Neutrophil (primary cell): ENCODE data around the gene SULT1C2.

Experiments used
- H3K27ac ChIP-seq: fragments of 200-600 bp; sonication (generic); 2 replicates; pipeline ENCODE4 v1.5.1; 2016; ENCODE audit warnings: mild to moderate bottlenecking, moderate library complexity
- H3K27me3 ChIP-seq: fragments of 200-600 bp; sonication (generic); 2 replicates; pipeline ENCODE4 v1.6.0; 2016; ENCODE audit warnings: mild to moderate bottlenecking
- H3K36me3 ChIP-seq: fragments of 200-600 bp; sonication (generic); 2 replicates; pipeline ENCODE4 v1.5.1; 2017
- H3K4me1 ChIP-seq, 2 experiments: fragments of 200-600 bp in 1 of 2; sonication (generic) in 1 of 2; 1 replicate in 1 of 2; 2 replicates in 1 of 2; pipeline versions ENCODE4 v1.5.1 to v1.6.1; 2013 to 2016; ENCODE audit warnings: low read depth in 1 of 2, low read length in 1 of 2, mild to moderate bottlenecking in 1 of 2, moderate library complexity in 1 of 2; ENCODE audit not compliant: control insufficient read depth in 1 of 2, insufficient read depth in 1 of 2
- H3K4me3 ChIP-seq, 2 experiments: fragments of 200-600 bp in 1 of 2; sonication (generic) in 1 of 2; 1 replicate in 1 of 2; 2 replicates in 1 of 2; pipeline ENCODE4 v1.5.1; 2013 to 2016; ENCODE audit warnings: low read depth in 1 of 2, low read length in 1 of 2, mild to moderate bottlenecking in 1 of 2, moderate library complexity in 1 of 2
- H3K9me3 ChIP-seq: fragments of 200-600 bp; sonication (generic); 2 replicates; pipeline ENCODE4 v1.5.1; 2016
- TF ChIP-seq, protein P1 (sequence below): fragments of 200-600 bp; sonication (generic); IDR thresholded peaks from 2 replicates; pipeline ENCODE4 v1.5.1; 2016; ENCODE audit warnings: antibody characterized with exemption

Gene SULT1C2

DNA sequence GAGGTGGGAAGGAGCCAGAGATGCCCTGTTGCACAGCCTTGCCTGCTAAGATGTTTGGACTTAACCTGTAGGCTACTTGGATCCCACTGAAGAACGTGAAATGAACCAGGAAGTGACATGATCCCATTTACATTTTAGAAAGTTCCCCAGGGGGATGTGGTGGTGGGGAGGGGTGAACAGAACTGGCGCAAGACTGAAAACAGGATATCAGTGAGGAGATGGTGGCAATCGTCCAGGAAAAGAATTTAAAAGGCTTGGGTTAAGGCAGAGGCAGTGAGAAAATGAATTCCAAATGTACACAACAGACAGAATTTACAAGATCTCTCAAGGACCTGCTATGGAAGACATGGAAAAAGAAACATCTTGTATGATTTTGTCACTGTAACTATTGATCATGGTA lies 42.3 kb downstream of the SULT1C2 start:
- H3K9me3 ChIP-seq, result no peaks in the 10 kb centered on the region
- TF ChIP-seq, protein P1, sequence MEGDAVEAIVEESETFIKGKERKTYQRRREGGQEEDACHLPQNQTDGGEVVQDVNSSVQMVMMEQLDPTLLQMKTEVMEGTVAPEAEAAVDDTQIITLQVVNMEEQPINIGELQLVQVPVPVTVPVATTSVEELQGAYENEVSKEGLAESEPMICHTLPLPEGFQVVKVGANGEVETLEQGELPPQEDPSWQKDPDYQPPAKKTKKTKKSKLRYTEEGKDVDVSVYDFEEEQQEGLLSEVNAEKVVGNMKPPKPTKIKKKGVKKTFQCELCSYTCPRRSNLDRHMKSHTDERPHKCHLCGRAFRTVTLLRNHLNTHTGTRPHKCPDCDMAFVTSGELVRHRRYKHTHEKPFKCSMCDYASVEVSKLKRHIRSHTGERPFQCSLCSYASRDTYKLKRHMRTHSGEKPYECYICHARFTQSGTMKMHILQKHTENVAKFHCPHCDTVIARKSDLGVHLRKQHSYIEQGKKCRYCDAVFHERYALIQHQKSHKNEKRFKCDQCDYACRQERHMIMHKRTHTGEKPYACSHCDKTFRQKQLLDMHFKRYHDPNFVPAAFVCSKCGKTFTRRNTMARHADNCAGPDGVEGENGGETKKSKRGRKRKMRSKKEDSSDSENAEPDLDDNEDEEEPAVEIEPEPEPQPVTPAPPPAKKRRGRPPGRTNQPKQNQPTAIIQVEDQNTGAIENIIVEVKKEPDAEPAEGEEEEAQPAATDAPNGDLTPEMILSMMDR, result no peak
- H3K27ac ChIP-seq, result no peak overlapping the region
- H3K36me3 ChIP-seq, result no peaks in the 10 kb centered on the region
- H3K4me1 ChIP-seq, result no peaks in the 10 kb centered on the region
- no peaks in the 10 kb centered on the region for H3K27me3 ChIP-seq
- no peak overlapping the region for H3K4me3 ChIP-seq

DNA sequence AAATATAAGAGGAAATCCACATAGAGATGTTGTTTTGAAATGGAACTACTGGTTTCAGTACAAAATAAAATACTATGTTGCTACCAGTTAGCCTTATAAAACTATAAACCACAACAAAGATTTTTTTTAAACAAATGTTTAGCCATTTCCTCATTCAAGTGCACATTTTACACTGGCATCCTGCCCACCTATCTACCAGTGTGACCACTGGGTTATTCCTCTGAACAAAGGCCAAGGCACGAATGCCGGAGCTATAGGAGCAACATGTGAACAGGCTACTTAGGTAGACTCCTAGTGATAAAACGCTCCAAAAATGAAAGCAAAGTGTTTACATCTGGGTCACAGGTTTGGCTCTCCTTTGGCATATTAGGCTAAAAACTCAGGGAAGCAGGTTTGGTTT lies 57.3 kb downstream of the SULT1C2 start:
- TF ChIP-seq, protein P1, result no peak
- H3K27ac ChIP-seq, result no peak overlapping the region

DNA sequence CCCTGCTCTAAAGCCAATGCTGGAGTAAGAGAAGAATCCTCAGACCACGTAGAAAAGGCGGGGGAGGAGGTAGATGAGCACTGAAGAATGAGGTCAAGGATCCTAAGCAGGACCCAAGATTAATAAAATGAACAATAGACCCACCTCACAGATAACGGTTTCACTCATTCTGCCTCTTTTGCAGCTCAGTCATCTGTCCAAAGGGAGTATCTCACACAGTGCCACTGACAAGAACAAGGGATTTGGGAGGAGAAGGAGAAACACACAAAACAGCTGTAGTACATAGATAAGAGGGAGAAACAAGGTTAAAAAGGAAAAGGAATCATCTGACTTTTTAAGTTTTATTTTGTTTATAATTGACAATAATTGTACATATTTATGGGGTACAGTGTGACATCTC lies 58.1 kb downstream of the SULT1C2 start:
- TF ChIP-seq, protein P1, result no peak
- Histone ChIP-seq H3K9me3 (no peaks in the 10 kb centered on the region), H3K27me3 (no peaks in the 10 kb centered on the region), H3K27ac (no peak overlapping the region), H3K4me3 (no peak overlapping the region), H3K36me3 (no peaks in the 10 kb centered on the region), H3K4me1 (peaks cover 21 to 33% of the 10 kb centered on the region in 2 experiments)

More for the DNA sequence above, 57.3 kb downstream of the SULT1C2 start:
- no peaks in the 10 kb centered on the region for H3K9me3 ChIP-seq
- no peak overlapping the region for H3K4me3 ChIP-seq
- H3K36me3 ChIP-seq, result no peaks in the 10 kb centered on the region
- H3K4me1 ChIP-seq, result peaks cover 21 to 34% of the 10 kb centered on the region in 2 experiments
- H3K27me3 ChIP-seq, result no peaks in the 10 kb centered on the region

DNA sequence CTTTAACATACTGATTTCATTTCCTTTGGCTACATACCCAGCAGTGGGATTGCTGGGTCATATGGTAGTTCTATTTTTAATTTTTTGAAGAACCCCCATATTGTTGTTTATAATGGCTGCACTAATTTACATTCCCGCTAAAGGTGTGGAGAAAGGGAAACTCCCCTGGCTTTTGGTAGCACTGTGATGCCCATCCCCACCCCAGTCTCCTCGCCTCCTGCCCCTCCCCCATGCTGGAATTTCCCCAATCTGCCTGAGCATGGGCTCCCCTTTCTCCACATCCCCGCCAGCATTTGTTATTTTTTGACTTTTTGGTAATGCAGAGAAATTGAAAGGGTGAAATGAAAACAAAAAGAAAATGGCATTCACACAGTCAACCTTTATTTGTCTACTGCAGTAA lies 59.1 kb downstream of the SULT1C2 start:
- Histone ChIP-seq H3K36me3 (no peaks in the 10 kb centered on the region), H3K4me1 (peaks cover 21 to 33% of the 10 kb centered on the region in 2 experiments), H3K4me3 (no peak overlapping the region), H3K27ac (no peak overlapping the region), H3K27me3 (no peaks in the 10 kb centered on the region), H3K9me3 (no peaks in the 10 kb centered on the region)
- TF ChIP-seq, protein P1, result no peak

DNA sequence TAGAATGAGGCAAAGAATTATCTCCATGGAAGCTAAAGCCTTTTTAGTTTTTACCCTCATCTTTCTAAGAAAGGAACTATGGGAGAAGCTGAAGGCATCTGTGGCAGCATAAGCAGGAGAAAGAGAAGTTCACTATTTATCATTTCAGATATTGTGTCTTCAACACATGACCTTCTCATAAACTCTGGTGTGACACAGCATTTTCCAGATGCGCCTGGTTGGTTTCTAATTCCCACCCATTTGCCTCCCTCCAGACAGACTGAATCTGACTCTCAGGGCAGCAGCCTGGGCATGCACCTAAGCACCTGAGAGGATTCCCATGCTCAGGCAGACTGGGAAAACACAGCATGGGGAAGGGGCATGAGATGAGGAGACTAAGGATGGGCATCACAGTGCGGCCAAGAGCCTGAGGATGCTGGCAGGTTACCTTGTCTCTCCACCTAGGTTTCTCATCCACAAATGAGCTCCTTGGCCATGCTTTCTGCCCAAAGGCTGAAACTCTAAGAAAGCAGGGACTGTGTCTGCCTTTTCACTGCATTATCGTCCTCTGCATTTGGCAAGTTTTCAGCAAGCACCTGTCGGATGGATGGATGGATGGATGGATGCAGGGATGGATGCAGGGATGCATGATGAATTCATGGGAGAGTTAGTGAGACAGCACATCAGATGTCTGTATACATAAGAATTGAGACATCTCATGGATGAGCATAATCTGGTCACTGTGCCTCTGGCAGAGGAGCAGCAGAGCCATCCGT lies 60.3 kb downstream of the SULT1C2 start:
- Histone ChIP-seq H3K4me3 (no peak overlapping the region), H3K36me3 (no peaks in the 10 kb centered on the region)

More for the DNA sequence above, 60.3 kb downstream of the SULT1C2 start:
- TF ChIP-seq, protein P1, result no peak
- Histone ChIP-seq H3K27me3 (no peaks in the 10 kb centered on the region), H3K27ac (no peak overlapping the region), H3K9me3 (no peaks in the 10 kb centered on the region), H3K4me1 (peaks cover 33 to 43% of the 10 kb centered on the region in 2 experiments)
